ENCODE measurements around the gene TLCD3B. TPM values are rescaled to one million over a fixed set of nuclear protein-coding genes. Genes with fewer than 3 reads are reported as not detected.

The TLCD3B gene
- total RNA-seq, 1 experiment from 2014 or later, result 20.9 TPM

DNA sequence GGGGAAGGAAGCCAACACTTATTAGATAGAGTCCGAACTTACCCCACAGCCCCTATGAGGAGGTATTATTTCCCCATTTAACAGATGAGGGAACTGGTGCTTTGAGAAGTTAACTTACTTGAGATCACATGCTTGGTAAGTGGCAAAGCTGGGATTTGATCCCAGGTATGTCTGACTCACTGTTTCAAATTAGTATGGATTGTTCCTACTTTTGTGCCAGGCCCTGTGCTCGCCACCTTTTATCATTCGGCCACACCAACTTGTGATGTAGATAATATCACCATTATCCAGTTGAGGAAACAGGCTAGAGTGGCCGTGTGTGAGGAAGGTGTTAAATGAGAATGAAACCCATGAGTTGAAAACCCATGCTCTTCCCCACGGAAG is 46.3 kb downstream of the TLCD3B start:
- no peak overlapping the region for H3K56ac ChIP-seq (ENCODE audit: insufficient read length, low read depth, low read length)
- TF ChIP-seq, protein P1, sequence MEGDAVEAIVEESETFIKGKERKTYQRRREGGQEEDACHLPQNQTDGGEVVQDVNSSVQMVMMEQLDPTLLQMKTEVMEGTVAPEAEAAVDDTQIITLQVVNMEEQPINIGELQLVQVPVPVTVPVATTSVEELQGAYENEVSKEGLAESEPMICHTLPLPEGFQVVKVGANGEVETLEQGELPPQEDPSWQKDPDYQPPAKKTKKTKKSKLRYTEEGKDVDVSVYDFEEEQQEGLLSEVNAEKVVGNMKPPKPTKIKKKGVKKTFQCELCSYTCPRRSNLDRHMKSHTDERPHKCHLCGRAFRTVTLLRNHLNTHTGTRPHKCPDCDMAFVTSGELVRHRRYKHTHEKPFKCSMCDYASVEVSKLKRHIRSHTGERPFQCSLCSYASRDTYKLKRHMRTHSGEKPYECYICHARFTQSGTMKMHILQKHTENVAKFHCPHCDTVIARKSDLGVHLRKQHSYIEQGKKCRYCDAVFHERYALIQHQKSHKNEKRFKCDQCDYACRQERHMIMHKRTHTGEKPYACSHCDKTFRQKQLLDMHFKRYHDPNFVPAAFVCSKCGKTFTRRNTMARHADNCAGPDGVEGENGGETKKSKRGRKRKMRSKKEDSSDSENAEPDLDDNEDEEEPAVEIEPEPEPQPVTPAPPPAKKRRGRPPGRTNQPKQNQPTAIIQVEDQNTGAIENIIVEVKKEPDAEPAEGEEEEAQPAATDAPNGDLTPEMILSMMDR (conservative IDR thresholded peaks at IDR 0.05), result no peak
- H3K23me2 ChIP-seq (ENCODE audit: insufficient read length, low read depth, low read length, poor library complexity, severe bottlenecking), result no peaks in the 10 kb centered on the region
- Mint-ChIP-seq H3K9me3 (no peaks in the 10 kb centered on the region), H3K36me3 (ENCODE audit: insufficient read depth in 1 of 3, low read depth in 3 of 3) (peaks cover 48 to 87% (median 78%) of the 10 kb centered on the region in 3 experiments), H3K27me3 (ENCODE audit: low read depth) (no peaks in the 10 kb centered on the region), H3K4me3 (no peak overlapping the region), H3K27ac (no peak overlapping the region), H3K4me1 (no peaks in the 10 kb centered on the region)
- H2BK5ac ChIP-seq (ENCODE audit: insufficient read length, low read length), result no peak overlapping the region
- no peak overlapping the region for H3K27ac ChIP-seq (ENCODE audit: insufficient read length, low read depth, low read length)
- no peak overlapping the region for H4K5ac ChIP-seq (ENCODE audit: insufficient read length, low read depth, low read length)
- no peaks in the 10 kb centered on the region for H3K27me3 ChIP-seq (ENCODE audit: insufficient read depth, low read length)
- no peak overlapping the region for H2BK120ac ChIP-seq (ENCODE audit: low read depth, low read length, poor library complexity, severe bottlenecking)
- no peaks in the 10 kb centered on the region for H3K79me2 ChIP-seq (ENCODE audit: insufficient read depth, low read length)
- no peaks in the 10 kb centered on the region for H4K20me1 ChIP-seq (ENCODE audit: control insufficient read depth, insufficient read depth, insufficient read length)
- no peak overlapping the region for H2AFZ ChIP-seq (ENCODE audit: low read length)
- H3K4me1 ChIP-seq (ENCODE audit: insufficient read depth, low read length), result no peaks in the 10 kb centered on the region
- DNase-seq, result no peak
- no peak overlapping the region for H2BK15ac ChIP-seq (ENCODE audit: low read depth, low read length)
- H2BK20ac ChIP-seq (ENCODE audit: low read depth, low read length, poor library complexity, severe bottlenecking), result no peak overlapping the region
- no peaks in the 10 kb centered on the region for H3K9me3 ChIP-seq (ENCODE audit: control insufficient read depth, low read depth, low read length)
- H3T11ph ChIP-seq (ENCODE audit: low read length), result no peak overlapping the region
- no CpG with 5 or more reads among the region's 5 CpGs for WGBS (ENCODE audit: extremely low coverage, insufficient read length, low lambda C conversion rate)
- no peak overlapping the region for H3K14ac ChIP-seq (ENCODE audit: insufficient read depth, low read length)
- H3K4me2 ChIP-seq (ENCODE audit: insufficient read depth, insufficient read length, low read length), result no peak overlapping the region
- no peak overlapping the region for H2BK12ac ChIP-seq (ENCODE audit: insufficient read length, low read depth, low read length)
- H4K8ac ChIP-seq (replicated peaks; ENCODE audit: insufficient read length, low read depth, low read length), result no peak overlapping the region
- H2AK5ac ChIP-seq (ENCODE audit: insufficient read length, low read length), result no peak overlapping the region
- no peak overlapping the region for H4K91ac ChIP-seq (ENCODE audit: insufficient read length, low read depth, low read length)
- H3K9ac ChIP-seq (ENCODE audit: extremely low read depth, insufficient read length, low read length), result no peak overlapping the region
- H3K4ac ChIP-seq (ENCODE audit: low read depth, low read length), result no peak overlapping the region
- no peaks in the 10 kb centered on the region for H3K79me1 ChIP-seq (ENCODE audit: insufficient read depth, low read depth, low read length, poor library complexity, severe bottlenecking)
- no peak overlapping the region for H3K18ac ChIP-seq (ENCODE audit: insufficient read length, low read depth, low read length)
- H3K23ac ChIP-seq (ENCODE audit: insufficient read length, low read depth, low read length), result no peak overlapping the region

Data from H9 (cell line).